ENCODE data around the gene ACAD9. TPM values are rescaled to one million over a fixed set of nuclear protein-coding genes. Genes with fewer than 3 reads are reported as not detected.

ACAD9 gene
- total RNA-seq, 2 donors from 2014 or later, result 50.6 to 143 TPM

DNA sequence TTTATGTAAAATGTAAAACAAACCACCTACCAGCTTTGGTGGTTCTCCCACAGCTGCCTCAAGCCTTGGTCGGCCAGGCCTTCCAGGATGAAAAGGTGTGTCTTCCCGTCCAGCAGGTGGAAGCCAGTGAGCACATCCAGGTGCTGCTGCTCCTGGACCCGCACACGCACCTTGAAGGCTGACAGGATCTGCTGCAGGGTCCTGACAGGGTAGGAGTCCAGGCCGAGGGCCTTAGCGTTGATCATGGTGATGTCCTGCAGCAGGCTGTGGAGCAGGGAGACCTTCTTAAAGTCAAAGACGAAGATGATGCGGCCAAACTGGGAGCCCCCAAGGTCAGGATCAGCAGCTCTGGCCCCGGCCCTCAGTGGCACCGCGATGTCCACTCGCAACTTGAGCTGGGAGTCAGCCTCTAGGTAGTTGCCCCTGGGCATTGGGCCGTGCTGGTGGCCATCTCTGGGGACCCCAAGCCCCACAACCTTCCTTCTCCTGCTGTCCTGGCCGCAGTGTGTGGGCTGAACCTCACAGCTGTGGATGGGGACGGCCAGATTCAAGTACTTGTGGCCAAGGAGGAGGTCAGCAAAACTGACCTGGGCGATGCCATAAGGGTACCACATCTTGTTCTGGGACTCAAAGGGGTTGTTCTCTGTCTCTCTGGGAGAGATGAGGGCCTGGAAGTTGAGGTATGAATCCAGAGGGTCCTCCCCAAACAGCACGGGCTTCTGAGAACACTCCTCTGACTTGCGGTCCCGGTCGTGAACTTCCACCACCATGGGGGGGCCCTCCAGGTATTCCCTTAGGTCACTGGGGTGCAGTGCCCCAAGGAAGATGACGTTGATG, 65.8 kb downstream of the ACAD9 start:
- no peaks in the 10 kb centered on the region for H3K36me3 Mint-ChIP-seq
- H3K4me3 Mint-ChIP-seq, result no peak overlapping the region
- H3K27me3 Mint-ChIP-seq, result peaks cover 2 to 12% of the 10 kb centered on the region in 2 donors
- ATAC-seq (no peak), DNase-seq (ENCODE audit: low spot score) (no peak)
- no peaks in the 10 kb centered on the region for H3K4me1 Mint-ChIP-seq (ENCODE audit: low read depth in 2 of 2)
- H3K27ac Mint-ChIP-seq, result no peak overlapping the region
- no peaks in the 10 kb centered on the region for H3K9me3 Mint-ChIP-seq

DNA sequence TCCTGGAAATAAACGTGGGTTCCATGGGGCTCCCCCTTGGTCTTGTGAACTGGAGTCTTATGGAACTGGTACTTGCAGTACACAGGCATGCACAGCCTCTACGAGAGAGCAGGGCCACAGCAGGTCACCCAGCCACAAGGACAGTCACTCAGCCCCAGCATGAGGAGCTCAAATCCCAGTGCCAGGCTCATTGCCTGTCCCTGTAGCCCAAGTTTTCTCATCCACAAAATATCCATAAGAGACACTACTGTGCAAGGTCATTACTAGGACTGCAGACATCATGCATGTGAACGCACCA, 66.4 kb downstream of the ACAD9 start:
- Mint-ChIP-seq H3K4me1 (ENCODE audit: low read depth in 2 of 2) (no peaks in the 10 kb centered on the region), H3K27me3 (peaks cover 2 to 13% of the 10 kb centered on the region in 2 donors)

DNA sequence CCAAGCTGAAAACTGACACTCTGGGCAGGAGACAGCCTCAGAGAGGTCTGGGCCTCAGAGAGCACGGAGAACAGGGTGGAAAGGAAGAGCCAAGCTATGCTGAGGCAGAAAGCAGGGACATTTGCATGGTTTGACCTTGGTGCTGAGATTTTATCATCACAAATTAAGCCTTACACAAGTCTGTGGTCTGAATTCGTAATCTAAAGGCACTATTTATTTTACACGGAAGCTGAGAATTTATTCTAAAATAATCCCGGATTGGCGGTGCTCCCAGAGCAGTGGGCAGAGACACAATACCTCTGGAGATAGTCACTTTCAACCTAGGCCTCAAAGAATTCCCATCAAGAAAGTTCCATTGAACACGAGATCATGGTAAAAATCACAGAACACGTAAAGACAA, 67.0 kb downstream of the ACAD9 start:
- ATAC-seq (no peak), DNase-seq (ENCODE audit: low spot score) (no peak)
- Mint-ChIP-seq H3K4me1 (ENCODE audit: low read depth in 2 of 2) (no peaks in the 10 kb centered on the region), H3K4me3 (no peak overlapping the region), H3K27ac (no peak overlapping the region), H3K27me3 (peaks cover 2 to 17% of the 10 kb centered on the region in 2 donors), H3K36me3 (no peaks in the 10 kb centered on the region), H3K9me3 (no peaks in the 10 kb centered on the region)

More for the DNA sequence above, 66.4 kb downstream of the ACAD9 start:
- no peak for ATAC-seq
- Mint-ChIP-seq H3K36me3 (no peaks in the 10 kb centered on the region), H3K9me3 (no peaks in the 10 kb centered on the region), H3K4me3 (no peak overlapping the region), H3K27ac (no peak overlapping the region)
- DNase-seq (ENCODE audit: low spot score), result no peak

DNA sequence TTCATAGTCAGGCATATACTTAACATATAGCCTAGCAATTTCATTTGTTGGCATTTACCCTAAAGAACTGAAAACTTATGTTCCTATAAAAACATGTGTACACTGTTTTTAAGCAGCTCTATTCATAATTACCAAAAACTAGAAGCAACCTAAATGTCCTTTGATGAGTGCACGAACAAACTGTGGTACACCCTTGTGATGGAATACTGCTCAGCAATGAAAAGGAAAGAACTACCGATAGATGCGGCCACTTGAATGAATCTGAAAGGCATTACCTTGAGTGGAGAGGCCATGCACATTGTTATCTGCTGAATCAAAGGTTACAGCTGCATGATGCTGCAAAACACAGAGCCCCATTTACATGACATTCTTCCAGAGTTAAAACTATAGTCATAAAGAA, 69.7 kb downstream of the ACAD9 start:
- Mint-ChIP-seq H3K27ac (no peak overlapping the region), H3K9me3 (no peaks in the 10 kb centered on the region), H3K36me3 (no peaks in the 10 kb centered on the region), H3K4me3 (no peak overlapping the region), H3K27me3 (peaks cover 2 to 17% of the 10 kb centered on the region in 2 donors), H3K4me1 (ENCODE audit: low read depth in 2 of 2) (no peaks in the 10 kb centered on the region)
- DNase-seq (ENCODE audit: low spot score) (no peak), ATAC-seq (no peak)

DNA sequence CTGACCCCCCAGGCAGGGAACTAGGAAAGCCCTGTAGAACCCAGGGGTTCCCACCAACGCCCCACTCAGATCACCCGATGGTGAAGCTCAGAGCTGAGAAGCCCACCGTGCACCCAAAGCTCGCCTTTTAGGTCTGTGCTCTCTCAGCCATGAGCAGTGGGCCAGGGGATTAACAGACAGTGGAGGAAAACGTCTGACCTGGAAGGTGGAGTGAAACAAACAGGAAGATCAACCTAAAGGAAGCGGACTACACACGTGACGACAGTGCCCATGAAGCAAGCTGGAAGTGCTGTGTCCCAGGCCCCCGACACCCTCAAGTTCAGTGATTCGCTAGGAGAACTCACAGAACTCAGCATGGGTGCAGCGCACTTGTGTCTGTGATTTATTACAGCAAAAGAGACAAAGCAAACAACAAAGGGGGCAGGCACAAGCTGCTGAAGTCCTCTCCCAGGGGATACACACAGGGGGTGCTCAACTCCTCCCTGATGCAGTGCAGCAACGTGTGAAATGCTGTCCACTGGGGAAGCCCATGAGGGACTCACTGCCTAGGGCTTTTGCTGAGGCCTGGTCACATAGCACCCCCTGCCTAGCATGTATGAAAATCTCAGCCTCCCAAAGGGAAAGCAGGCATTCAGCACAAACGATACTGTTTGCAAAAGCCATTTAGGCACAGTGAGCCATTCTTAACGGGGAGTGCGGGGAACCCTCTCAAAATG, 71.0 kb downstream of the ACAD9 start:
- Mint-ChIP-seq H3K4me1 (ENCODE audit: low read depth in 2 of 2) (no peaks in the 10 kb centered on the region), H3K27ac (no peak overlapping the region), H3K9me3 (no peaks in the 10 kb centered on the region), H3K4me3 (no peak overlapping the region), H3K36me3 (no peaks in the 10 kb centered on the region), H3K27me3 (peaks cover 2 to 17% of the 10 kb centered on the region in 2 donors)
- peak; percentile 43 to 65 for ATAC-seq
- no peak for DNase-seq (ENCODE audit: low spot score)

DNA sequence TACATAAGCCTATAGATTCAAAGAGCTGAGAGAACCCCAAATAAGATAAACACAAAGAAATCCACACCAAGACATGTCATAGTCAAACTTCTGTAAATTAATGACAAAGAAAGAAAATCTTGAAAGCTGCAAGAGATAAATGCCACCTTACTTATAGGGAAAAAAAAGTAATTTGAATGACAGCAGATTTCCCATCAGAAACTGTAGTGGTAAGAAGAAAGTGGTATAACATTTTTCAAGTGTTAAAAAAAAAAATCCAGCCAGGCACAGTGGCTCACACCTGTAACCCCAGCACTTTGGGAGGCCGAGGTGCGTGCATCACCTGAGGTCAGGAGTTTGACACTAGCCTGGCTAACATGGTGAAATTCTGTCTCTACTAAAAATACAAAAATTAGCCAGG, 77.0 kb downstream of the ACAD9 start:
- Mint-ChIP-seq H3K27me3 (peaks cover 8 to 13% of the 10 kb centered on the region in 2 donors), H3K9me3 (no peaks in the 10 kb centered on the region)
- DNase-seq (ENCODE audit: low spot score), result no peak

More for the DNA sequence above, 77.0 kb downstream of the ACAD9 start:
- H3K4me3 Mint-ChIP-seq, result no peak overlapping the region
- no peaks in the 10 kb centered on the region for H3K36me3 Mint-ChIP-seq
- ATAC-seq, result no peak
- H3K4me1 Mint-ChIP-seq (ENCODE audit: low read depth in 2 of 2), result no peaks in the 10 kb centered on the region
- H3K27ac Mint-ChIP-seq, result no peak overlapping the region

Other genes starting within 250 kb of the ACAD9 start
- 100 to 1,000 TPM; 179 to 205 TPM for gene RPN1, start 228.8 kb upstream of the ACAD9 start, total RNA-seq
- gene RAB7A, start 153.4 kb upstream of the ACAD9 start, total RNA-seq, result 100 to 1,000 TPM; 183 to 338 TPM
- under 1 TPM in 1 of 2 donors, not detected in 1; 0.50 TPM for gene CFAP92, start 114.5 kb downstream of the ACAD9 start, total RNA-seq
- gene EFCC1, start 121.7 kb downstream of the ACAD9 start, total RNA-seq, result under 1 TPM in 1 of 2 donors, not detected in 1; 0.21 TPM
- gene GP9, start 181.2 kb downstream of the ACAD9 start, total RNA-seq, result under 1 TPM in 1 of 2 donors, not detected in 1; 0.45 TPM
- gene RAB43, start 242.2 kb downstream of the ACAD9 start, total RNA-seq, result 10 to 100 TPM; 50.7 to 53.9 TPM